Retinal pigment epithelial cell (primary cell): ENCODE results near the gene METAP1.

Experiments
- DNase-seq: peaks from one replicate; pipeline ENCODE4 v3.0.0-alpha.2; 2010; ENCODE audit warnings: low read depth
- H3K4me3 ChIP-seq: 2 replicates; pipeline ENCODE4 v1.5.1; 2011; ENCODE audit warnings: mild to moderate bottlenecking, low read length, control low read depth, moderate library complexity
- CTCF ChIP-seq: conservative IDR thresholded peaks from 2 replicates; pipeline ENCODE4 v1.5.1; 2011; ENCODE audit warnings: low read depth, low read length, control low read depth, inconsistent platforms

METAP1 gene

GRCh38 chr4:98961770-98962169 lies 33.8 kb upstream of the METAP1 start:
- TF ChIP-seq CTCF: no peak
- no peak overlapping the region for H3K4me3 ChIP-seq
- DNase-seq: no peak

- no peak for DNase-seq
- TF ChIP-seq CTCF: no peak
- H3K4me3 ChIP-seq: no peak overlapping the region
Measured at GRCh38 chr4:98963538-98964433, 31.7 kb upstream of the METAP1 start.

GRCh38 chr4:98966926-98967325 lies 28.6 kb upstream of the METAP1 start:
- DNase-seq: no peak
- no peak overlapping the region for H3K4me3 ChIP-seq
- TF ChIP-seq CTCF: no peak

GRCh38 chr4:98967786-98968329 lies 27.7 kb upstream of the METAP1 start:
- no peak overlapping the region for H3K4me3 ChIP-seq
- TF ChIP-seq CTCF: no peak
- DNase-seq: no peak

- DNase-seq: no peak
- no peak for TF ChIP-seq CTCF
- no peak overlapping the region for H3K4me3 ChIP-seq
Measured at GRCh38 chr4:98969878-98970785, 25.4 kb upstream of the METAP1 start.

GRCh38 chr4:98976716-98977115 lies 18.8 kb upstream of the METAP1 start:
- DNase-seq: peak; percentile 5
- no peak for TF ChIP-seq CTCF
- no peak overlapping the region for H3K4me3 ChIP-seq
